HCT116 (cell line): Measurements from ENCODE around the gene H3-3A. TPM values are rescaled to one million over a fixed set of nuclear protein-coding genes. Genes with fewer than 3 reads are reported as not detected.

Experiments used
- ATAC-seq: fragments of 200-7000 bp; cut with Tn5 transposase; 2 replicates; pipeline ENCODE4 v1.9.1; 2020; ENCODE audit warnings: mild to moderate bottlenecking, moderate library complexity
- BruUV-seq: library from RNA; stranded (reverse); fragments of 400-500 nt; replicated peaks from 2 replicates; lab custom pipeline; 2021; lab: Mats Ljungman, UMichigan
- CTCF ChIA-PET: fragments of 300-600 bp; sonication (Branson Sonifier 250); formaldehyde crosslinking; loops from one replicate; lab custom pipeline; 2021; ENCODE audit warnings: antibody characterized with exemption; lab: Charles Lee
- POLR2A ChIA-PET: fragments of 300-600, 350-600 bp; sonication (Branson Sonifier 250); formaldehyde crosslinking; loops from one replicate; lab custom pipeline; 2021; ENCODE audit warnings: antibody characterized with exemption; lab: Charles Lee
- RAD21 ChIA-PET, 2 experiments: fragments of 300-600 bp; sonication (Branson Sonifier 250); formaldehyde crosslinking; loops; one replicate each; lab custom pipeline; 2023; ENCODE audit warnings: low total read pairs in 2 of 2; ENCODE audit not compliant: uncharacterized antibody in 2 of 2, unreplicated experiment in 2 of 2, low non-redundant PET in 1 of 2; lab: Charles Lee
- DNase-seq: peaks from one replicate; pipeline ENCODE4 v3.0.0-alpha.2; 2010; ENCODE audit warnings: low read depth, low spot score
- H2AFZ ChIP-seq: fragments of 200-600 bp; shearing (Covaris generic), sonication (generic); 2 replicates; pipeline ENCODE4 v1.6.1; 2017; ENCODE audit warnings: low read depth, mixed run types, mixed read lengths, antibody characterized with exemption, low read length; ENCODE audit not compliant: poor library complexity, severe bottlenecking
- H3K27ac ChIP-seq: 2 replicates; pipeline ENCODE4 v1.5.1; 2012; ENCODE audit warnings: low read depth, low read length
- H3K27me3 ChIP-seq: fragments of 200-600 bp; sonication (generic); 2 replicates; pipeline ENCODE4 v1.6.1; 2016; ENCODE audit warnings: mixed run types, low read length, mixed read lengths; ENCODE audit not compliant: insufficient read depth
- H3K36me3 ChIP-seq, 2 experiments: fragments of 200-500 bp in 1 of 2; fragments of 200-600 bp in 1 of 2; sonication (Bioruptor generic) in 1 of 2; sonication (generic) in 1 of 2; 2 replicates each; pipeline versions ENCODE4 v1.5.1 to v1.6.1; 2014 to 2016; ENCODE audit warnings: low read length in 2 of 2, inconsistent platforms in 1 of 2, mixed read lengths in 1 of 2, mixed run types in 1 of 2; ENCODE audit not compliant: insufficient read depth in 2 of 2, control insufficient read depth in 1 of 2
- H3K4me1 ChIP-seq, 2 experiments: fragments of 200-600 bp in 1 of 2; sonication (generic) in 1 of 2; 2 replicates each; pipeline versions ENCODE4 v1.5.1 to v1.6.1; 2012 to 2017; ENCODE audit warnings: low read length in 2 of 2, inconsistent platforms in 1 of 2, mild to moderate bottlenecking in 1 of 2, mixed read lengths in 1 of 2, mixed run types in 1 of 2, moderate library complexity in 1 of 2; ENCODE audit not compliant: insufficient read depth in 2 of 2, control insufficient read depth in 1 of 2
- H3K4me2 ChIP-seq: fragments of 200-600 bp; sonication (generic); 2 replicates; pipeline ENCODE4 v1.6.1; 2017; ENCODE audit warnings: mixed run types, low read length, mixed read lengths
- H3K4me3 ChIP-seq, 2 experiments: fragments of 200-600 bp in 1 of 2; sonication (generic) in 1 of 2; replicated peaks in 1 of 2; 2 replicates each; pipeline ENCODE4 v1.5.1; 2011 to 2016; ENCODE audit warnings: low read length in 2 of 2, control low read depth in 1 of 2, low read depth in 1 of 2, mild to moderate bottlenecking in 1 of 2, mixed read lengths in 1 of 2, mixed run types in 1 of 2
- H3K79me2 ChIP-seq: fragments of 200-600 bp; sonication (generic); 2 replicates; pipeline ENCODE4 v1.6.1; 2017; ENCODE audit warnings: mild to moderate bottlenecking, mixed run types, low read length, moderate library complexity, mixed read lengths; ENCODE audit not compliant: insufficient read depth
- H3K9ac ChIP-seq: fragments of 200-600 bp; sonication (generic); 2 replicates; pipeline ENCODE4 v1.6.1; 2016; ENCODE audit warnings: low read length, mixed read lengths
- H3K9me2 ChIP-seq: fragments of 200-600 bp; sonication (generic), shearing (Covaris generic); 2 replicates; pipeline ENCODE4 v1.6.1; 2017; ENCODE audit warnings: mixed run types, mild to moderate bottlenecking, moderate library complexity; ENCODE audit not compliant: insufficient read depth
- H3K9me3 ChIP-seq, 2 experiments: fragments of 200-500 bp in 1 of 2; fragments of 200-600 bp in 1 of 2; sonication (Bioruptor generic) in 1 of 2; sonication (generic) in 1 of 2; 2 replicates each; pipeline ENCODE4 v1.6.1; 2014 to 2017; ENCODE audit warnings: low read length in 2 of 2, mixed read lengths in 2 of 2, inconsistent platforms in 1 of 2, low read depth in 1 of 2, mild to moderate bottlenecking in 1 of 2, mixed run types in 1 of 2, moderate library complexity in 1 of 2; ENCODE audit not compliant: control insufficient read depth in 1 of 2, insufficient read depth in 1 of 2
- H4K20me1 ChIP-seq: fragments of 200-600 bp; sonication (generic), shearing (Covaris generic); 2 replicates; pipeline ENCODE4 v1.6.1; 2017; ENCODE audit warnings: mixed run types, mild to moderate bottlenecking, moderate library complexity; ENCODE audit not compliant: insufficient read depth
- CEBPB ChIP-seq: IDR thresholded peaks from 2 replicates; pipeline ENCODE4 v1.6.1; 2012; ENCODE audit warnings: low read depth
- CTCF ChIP-seq, 3 experiments: fragments of 200-600 bp in 1 of 3; sonication (generic) in 1 of 3; IDR thresholded peaks in 2 of 3; conservative IDR thresholded peaks in 1 of 3; 2 replicates each; pipeline ENCODE4 v1.5.1; 2012 to 2017; ENCODE audit warnings: low read depth in 2 of 3, low read length in 2 of 3, antibody characterized with exemption in 1 of 3, borderline replicate concordance in 1 of 3, control low read depth in 1 of 3, mild to moderate bottlenecking in 1 of 3, mixed read lengths in 1 of 3, mixed run types in 1 of 3, moderate library complexity in 1 of 3; ENCODE audit not compliant: insufficient read depth in 1 of 3
- EGR1 ChIP-seq: IDR thresholded peaks from 2 replicates; pipeline ENCODE4 v1.6.1; 2012; ENCODE audit warnings: low read depth
- EZH2 ChIP-seq: fragments of 200-600 bp; sonication (generic); IDR thresholded peaks from 2 replicates; pipeline ENCODE4 v1.6.1; 2017; ENCODE audit warnings: antibody characterized with exemption, mixed run types
- FOSL1 ChIP-seq: IDR thresholded peaks from 2 replicates; pipeline ENCODE4 v1.6.1; 2012; ENCODE audit warnings: low read depth
- JUND ChIP-seq: IDR thresholded peaks from 2 replicates; pipeline ENCODE4 v1.6.1; 2012
- POLR2A ChIP-seq: IDR thresholded peaks from 2 replicates; pipeline ENCODE4 v1.7.0; 2011; ENCODE audit warnings: borderline replicate concordance; ENCODE audit not compliant: insufficient read depth, insufficient read length; ENCODE audit errors: extremely low read depth
- RAD21 ChIP-seq: IDR thresholded peaks from 2 replicates; pipeline ENCODE4 v1.6.1; 2012; ENCODE audit warnings: low read depth, mild to moderate bottlenecking
- REST ChIP-seq: IDR thresholded peaks from 2 replicates; pipeline ENCODE4 v1.6.1; 2012; ENCODE audit warnings: low read depth
- SIN3A ChIP-seq: IDR thresholded peaks from 2 replicates; pipeline ENCODE4 v1.6.1; 2012; ENCODE audit warnings: low read depth
- SP1 ChIP-seq: IDR thresholded peaks from 2 replicates; pipeline ENCODE4 v1.6.1; 2012; ENCODE audit warnings: low read depth
- TCF7L2 ChIP-seq: IDR thresholded peaks from 2 replicates; pipeline ENCODE4 v1.7.0; 2011; ENCODE audit warnings: borderline replicate concordance, inconsistent platforms; ENCODE audit not compliant: insufficient read depth, insufficient read length; ENCODE audit errors: extremely low read depth
- YY1 ChIP-seq: IDR thresholded peaks from 2 replicates; pipeline ENCODE4 v1.6.1; 2011; ENCODE audit warnings: low read length, low read depth, moderate library complexity, mild to moderate bottlenecking; ENCODE audit not compliant: insufficient replicate concordance; ENCODE audit errors: extremely low read depth
- ZBTB33 ChIP-seq: IDR thresholded peaks from 2 replicates; pipeline ENCODE4 v1.6.1; 2011; ENCODE audit warnings: mild to moderate bottlenecking, low read length, moderate library complexity; ENCODE audit not compliant: insufficient replicate concordance; ENCODE audit errors: extremely low read depth
- ZFX ChIP-seq: fragments of 450-650 bp; IDR thresholded peaks from 2 replicates; pipeline ENCODE4 v1.6.1; 2017
- ZNF274 ChIP-seq: fragments of 200-500 bp; sonication (Bioruptor generic); IDR thresholded peaks from 2 replicates; pipeline ENCODE4 v1.6.1; 2014; ENCODE audit warnings: mild to moderate bottlenecking, low read depth, low read length, inconsistent platforms
- intact Hi-C: fragments of 100-400 bp; cut with micrococcal nuclease; formaldehyde crosslinking; loops from 2 replicates; pipeline ENCODE4 v1.10.0; 2022
- total RNA-seq: library from RNA; stranded (reverse); gene quantifications from one replicate; pipeline ENCODE4 v1.2.1, GENCODE V29; 2021; ENCODE audit not compliant: unreplicated experiment
- TF ChIP-seq, protein P1 (sequence below): IDR thresholded peaks from 2 replicates; pipeline ENCODE4 v1.6.1; 2012

H3-3A gene
- total RNA-seq, 1 experiment from 2014 or later, result 386 TPM

- Histone ChIP-seq H3K27me3 (no peaks in the 10 kb centered on the region), H3K9me2 (no peaks in the 10 kb centered on the region), H3K4me1 (peaks cover 0 to 4% of the 10 kb centered on the region in 2 experiments; a peak in 2 of 4 replicates), H3K79me2 (no peaks in the 10 kb centered on the region), H3K27ac (no peak overlapping the region), H4K20me1 (no peaks in the 10 kb centered on the region), H2AFZ (no peak overlapping the region), H3K4me3 (no peak overlapping the region), H3K4me2 (no peak overlapping the region), H3K9ac (no peak overlapping the region), H3K9me3 (no peaks in the 10 kb centered on the region), H3K36me3 (no peaks in the 10 kb centered on the region)
- ChIA-PET POLR2A (no interaction called here), RAD21 (no interaction called here), CTCF (no interaction called here)
- ATAC-seq (no peak), DNase-seq (no peak)
- intact Hi-C loops, result no loop called here
- TF ChIP-seq SP1 (no peak), CTCF (IDR thresholded peaks at IDR 0.05 in 2 of 3, conservative IDR thresholded peaks at IDR 0.05 in 1 of 3; ENCODE audit: borderline replicate concordance in 1 of 3, insufficient read depth in 1 of 3, low read depth in 2 of 3, low read length in 2 of 3) (no peak), YY1 (no peak), ZBTB33 (no peak), TCF7L2 (no peak), JUND (no peak), FOSL1 (no peak), ZFX (no peak), SIN3A (no peak), ZNF274 (no peak), POLR2A (no peak), RAD21 (no peak), EZH2 (no peak), REST (no peak), EGR1 (no peak), CEBPB (no peak)
- TF ChIP-seq, protein P1, sequence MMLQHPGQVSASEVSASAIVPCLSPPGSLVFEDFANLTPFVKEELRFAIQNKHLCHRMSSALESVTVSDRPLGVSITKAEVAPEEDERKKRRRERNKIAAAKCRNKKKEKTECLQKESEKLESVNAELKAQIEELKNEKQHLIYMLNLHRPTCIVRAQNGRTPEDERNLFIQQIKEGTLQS, result no peak
- no TSS peak for BruUV-seq
Measured at GRCh38 chr1:226051365-226051764, 11.2 kb upstream of the H3-3A start.
